Activated CD4-positive, alpha-beta memory T cell treated with anti-CD3 and anti-CD28 coated beads for 36 hours (primary cell): ENCODE data around the gene ZNF333. TPM values are rescaled to one million over a fixed set of nuclear protein-coding genes. Genes with fewer than 3 reads are reported as not detected.

Experiments
- CTCF ChIA-PET: fragments of 350-600 bp; sonication (Branson Sonifier 250); formaldehyde crosslinking; loops from one replicate; lab custom pipeline; 2021; ENCODE audit warnings: antibody characterized with exemption, inconsistent platforms; lab: Charles Lee
- POLR2A ChIA-PET: fragments of 350-600 bp; sonication (Branson Sonifier 250); formaldehyde crosslinking; loops from one replicate; lab custom pipeline; 2021; ENCODE audit warnings: antibody characterized with exemption; lab: Charles Lee
- DNase-seq: peaks from one replicate; pipeline ENCODE4 v3.0.0-alpha.2; 2020
- H3K27ac Mint-ChIP-seq: one replicate; pipeline ENCODE4 v1.8.0; 2021; ENCODE audit warnings: mixed read lengths
- H3K27me3 Mint-ChIP-seq: one replicate; pipeline ENCODE4 v1.8.0; 2021; ENCODE audit warnings: mixed read lengths
- H3K36me3 Mint-ChIP-seq: one replicate; pipeline ENCODE4 v1.8.0; 2021; ENCODE audit warnings: mixed read lengths
- H3K4me1 Mint-ChIP-seq: one replicate; pipeline ENCODE4 v1.8.0; 2021; ENCODE audit warnings: low read depth, mixed read lengths
- H3K4me3 Mint-ChIP-seq: one replicate; pipeline ENCODE4 v1.8.0; 2021; ENCODE audit warnings: mild to moderate bottlenecking, mixed read lengths
- H3K9me3 Mint-ChIP-seq: one replicate; pipeline ENCODE4 v1.8.0; 2021; ENCODE audit warnings: mixed read lengths
- intact Hi-C: fragments of 100-400 bp; cut with micrococcal nuclease; formaldehyde crosslinking; loops from one replicate; pipeline ENCODE4 v1.15.1; 2023
- total RNA-seq, 2 experiments: library from RNA; stranded (reverse); gene quantifications; one replicate each; pipeline ENCODE4 v1.2.3, GENCODE V29; 2021

Gene ZNF333
- total RNA-seq, 2 experiments from 2014 or later, result 16.7 to 18.0 TPM

- intact Hi-C loops, result loop anchor here (10.0 kb wide), 1 partner anchor 208 kb away; the partner anchor contains the start of gene NDUFB7
- H3K9me3 Mint-ChIP-seq, result no peaks in the 10 kb centered on the region
- peaks cover 16% of the 10 kb centered on the region for H3K4me1 Mint-ChIP-seq
- no peak overlapping the region for H3K27ac Mint-ChIP-seq
- CTCF ChIA-PET, result interaction anchor here (0.9 kb wide), 1 partner anchor 83 kb away, joined by 3 read pairs; no protein-coding TSS in a partner anchor
- no peak overlapping the region for H3K4me3 Mint-ChIP-seq
- no peak for DNase-seq
- no peaks in the 10 kb centered on the region for H3K36me3 Mint-ChIP-seq
- POLR2A ChIA-PET, result no interaction called here
- H3K27me3 Mint-ChIP-seq, result peaks cover 21% of the 10 kb centered on the region
Observed at GRCh38 chr19:14782626-14783409, 93.0 kb downstream of the ZNF333 start.

Other genes with a start within 250 kb of the ZNF333 start
- under 1 TPM; 0.29 to 0.41 TPM for gene PTGER1, start 214.7 kb upstream of the ZNF333 start, total RNA-seq
- gene GIPC1, start 193.9 kb upstream of the ZNF333 start, total RNA-seq, result 10 to 100 TPM; 31.5 to 35.2 TPM
- 10 to 100 TPM; 71.2 to 76.5 TPM for gene DNAJB1, start 171.7 kb upstream of the ZNF333 start, total RNA-seq
- 100 to 1,000 TPM; 120 TPM for gene TECR, start 160.5 kb upstream of the ZNF333 start, total RNA-seq
- 100 to 1,000 TPM; 118 to 130 TPM for gene NDUFB7, start 118.0 kb upstream of the ZNF333 start, total RNA-seq
- under 1 TPM; 0.33 to 0.85 TPM for gene CLEC17A, start 107.0 kb upstream of the ZNF333 start, total RNA-seq
- gene ADGRE3, start 15.2 kb upstream of the ZNF333 start, total RNA-seq, result not detected
- under 1 TPM; 0.55 to 0.58 TPM for gene ADGRE2, start 88.5 kb downstream of the ZNF333 start, total RNA-seq
- not detected for gene OR7A5, start 145.1 kb downstream of the ZNF333 start, total RNA-seq
- not detected for gene OR7C1, start 145.1 kb downstream of the ZNF333 start, total RNA-seq
- gene OR7A10, start 158.9 kb downstream of the ZNF333 start, total RNA-seq, result not detected
- gene OR7A17, start 196.1 kb downstream of the ZNF333 start, total RNA-seq, result not detected